HG02885 (cell line): ENCODE measurements around the gene PLA2G5.

ENCODE experiments used
- ATAC-seq: cut with Tn5 transposase; IDR thresholded peaks from one replicate; pipeline ENCODE4 v1.9.1; 2021; ENCODE audit warnings: mild to moderate bottlenecking; ENCODE audit not compliant: unreplicated experiment, poor library complexity

PLA2G5 gene

GRCh38 chr1:20086800-20087199 lies 16.8 kb downstream of the PLA2G5 start:
- no peak for ATAC-seq

GRCh38 chr1:20087668-20088067 lies 17.7 kb downstream of the PLA2G5 start:
- ATAC-seq = no peak

GRCh38 chr1:20089328-20090077 lies 19.5 kb downstream of the PLA2G5 start:
- ATAC-seq = no peak

GRCh38 chr1:20090119-20090518 lies 20.1 kb downstream of the PLA2G5 start:
- no peak for ATAC-seq

GRCh38 chr1:20090641-20091040 lies 20.6 kb downstream of the PLA2G5 start:
- no peak for ATAC-seq

- ATAC-seq = no peak
Observed at GRCh38 chr1:20093303-20093702, 23.3 kb downstream of the PLA2G5 start.

GRCh38 chr1:20093940-20094391 lies 24.0 kb downstream of the PLA2G5 start:
- no peak for ATAC-seq

- ATAC-seq = no peak
Observed at GRCh38 chr1:20095564-20096434, 25.8 kb downstream of the PLA2G5 start.

- no peak for ATAC-seq
Observed at GRCh38 chr1:20096840-20097447, 26.9 kb downstream of the PLA2G5 start.

- no peak for ATAC-seq
Observed at GRCh38 chr1:20099533-20099932, 29.5 kb downstream of the PLA2G5 start.

GRCh38 chr1:20100632-20101355 lies 30.8 kb downstream of the PLA2G5 start:
- ATAC-seq = no peak

GRCh38 chr1:20102875-20103274 lies 32.9 kb downstream of the PLA2G5 start:
- ATAC-seq = no peak

GRCh38 chr1:20105856-20106255 lies 35.9 kb downstream of the PLA2G5 start:
- no peak for ATAC-seq

- ATAC-seq = no peak
Observed at GRCh38 chr1:20107351-20107750, 37.4 kb downstream of the PLA2G5 start.

- ATAC-seq = no peak
Observed at GRCh38 chr1:20107796-20108195, 37.8 kb downstream of the PLA2G5 start.

GRCh38 chr1:20108366-20109123 lies 38.6 kb downstream of the PLA2G5 start:
- ATAC-seq = no peak

- ATAC-seq = no peak
Observed at GRCh38 chr1:20109223-20109856, 39.3 kb downstream of the PLA2G5 start.

GRCh38 chr1:20110679-20111078 lies 40.7 kb downstream of the PLA2G5 start:
- ATAC-seq = no peak

GRCh38 chr1:20111452-20111851 lies 41.5 kb downstream of the PLA2G5 start:
- ATAC-seq = no peak
